B cell (primary cell): ENCODE data around the gene EPN2. TPM values are rescaled to one million over a fixed set of nuclear protein-coding genes. Genes with fewer than 3 reads are reported as not detected.

Experiments used
- ATAC-seq: fragments of 200-7000 bp; cut with Tn5 transposase; one replicate; pipeline ENCODE4 v1.10.0; 2021; ENCODE audit warnings: low read depth, mild to moderate bottlenecking, moderate number of reproducible peaks, moderate library complexity
- CTCF ChIA-PET: fragments of 350-600 bp; sonication (Branson Sonifier 250); formaldehyde crosslinking; loops from one replicate; lab custom pipeline; 2021; ENCODE audit warnings: antibody characterized with exemption, inconsistent platforms; lab: Charles Lee
- POLR2A ChIA-PET: fragments of 350-600 bp; sonication (Branson Sonifier 250); formaldehyde crosslinking; loops from one replicate; lab custom pipeline; 2021; ENCODE audit warnings: antibody characterized with exemption; lab: Charles Lee
- DNase-seq: peaks from one replicate; pipeline ENCODE4 v3.0.0; 2013
- H2AFZ ChIP-seq: 2 replicates; pipeline ENCODE4 v1.6.1; 2012; ENCODE audit warnings: mild to moderate bottlenecking, low read depth, low read length; ENCODE audit not compliant: insufficient read depth, poor library complexity, severe bottlenecking
- H3K27ac ChIP-seq, 2 donors: 1 replicate in 1 of 2; 2 replicates in 1 of 2; pipeline ENCODE4 v1.5.1; 2012 to 2013; ENCODE audit warnings: low read length in 2 of 2, mild to moderate bottlenecking in 2 of 2, moderate library complexity in 1 of 2
- H3K27me3 ChIP-seq, 4 experiments: fragments of 200-600 bp in 1 of 4; sonication (generic) in 1 of 4; replicated peaks in 1 of 4; 1 replicate in 2 of 4; 2 replicates in 2 of 4; pipeline versions ENCODE4 v1.6.1 to v1.7.0; 2013 to 2016; ENCODE audit warnings: low read length in 3 of 4, mild to moderate bottlenecking in 2 of 4, mixed read lengths in 1 of 4, moderate library complexity in 1 of 4; ENCODE audit not compliant: insufficient read depth in 4 of 4, control insufficient read depth in 3 of 4; ENCODE audit errors: control extremely low read depth in 1 of 4
- H3K36me3 ChIP-seq, 2 experiments: replicated peaks in 1 of 2; 1 replicate in 1 of 2; 2 replicates in 1 of 2; pipeline versions ENCODE4 v1.6.1 to v1.7.1; 2013; ENCODE audit warnings: low read length in 1 of 2; ENCODE audit not compliant: insufficient read depth in 2 of 2, control insufficient read depth in 1 of 2; ENCODE audit errors: control extremely low read depth in 1 of 2, extremely low read depth in 1 of 2
- H3K4me1 ChIP-seq, 2 donors: fragments of 200-600 bp in 1 of 2; sonication (generic) in 1 of 2; 1 replicate in 1 of 2; 2 replicates in 1 of 2; pipeline versions ENCODE4 v1.5.1 to v1.6.1; 2013 to 2017; ENCODE audit warnings: low read length in 2 of 2; ENCODE audit not compliant: control insufficient read depth in 2 of 2, insufficient read depth in 2 of 2
- H3K4me2 ChIP-seq: replicated peaks from 2 replicates; pipeline ENCODE3; 2012; ENCODE audit warnings: mild to moderate bottlenecking, low read depth, low read length; ENCODE audit not compliant: poor library complexity, severe bottlenecking
- H3K4me3 ChIP-seq, 5 experiments: fragments of 200-600 bp in 1 of 5; sonication (generic) in 1 of 5; 1 replicate in 3 of 5; 2 replicates in 2 of 5; pipeline versions ENCODE4 v1.5.1 to v1.7.0; 2011 to 2016; ENCODE audit warnings: low read length in 4 of 5, mild to moderate bottlenecking in 4 of 5, low read depth in 2 of 5, control low read depth in 1 of 5, moderate library complexity in 1 of 5; ENCODE audit not compliant: insufficient read depth in 1 of 5; ENCODE audit errors: control extremely low read depth in 1 of 5, extremely low read depth in 1 of 5
- H3K79me2 ChIP-seq: fragments of 200-600 bp; sonication (generic); one replicate; pipeline ENCODE4 v1.6.0; 2016; ENCODE audit warnings: low read length; ENCODE audit not compliant: control insufficient read depth, insufficient read depth
- H3K9ac ChIP-seq: fragments of 200-600 bp; sonication (generic); 2 replicates; pipeline ENCODE4 v1.6.1; 2017; ENCODE audit warnings: mild to moderate bottlenecking, low read length, moderate library complexity
- H3K9me3 ChIP-seq, 3 donors: one replicate each; pipeline versions ENCODE4 v1.6.1 to v1.7.1; 2013; ENCODE audit warnings: low read length in 2 of 3; ENCODE audit not compliant: control insufficient read depth in 2 of 3, insufficient read depth in 1 of 3; ENCODE audit errors: control extremely low read depth in 1 of 3
- H4K20me1 ChIP-seq: 2 replicates; pipeline ENCODE4 v1.6.0; 2012; ENCODE audit warnings: mild to moderate bottlenecking, low read length; ENCODE audit not compliant: insufficient read depth, control insufficient read depth, poor library complexity, severe bottlenecking
- H3K27ac Mint-ChIP-seq: one replicate; pipeline ENCODE4 v1.8.0; 2021; ENCODE audit warnings: mixed read lengths
- H3K27me3 Mint-ChIP-seq: one replicate; pipeline ENCODE4 v1.8.0; 2021; ENCODE audit warnings: mixed read lengths
- H3K4me1 Mint-ChIP-seq: one replicate; pipeline ENCODE4 v1.8.0; 2021; ENCODE audit warnings: mixed read lengths
- H3K4me3 Mint-ChIP-seq: one replicate; pipeline ENCODE4 v1.8.0; 2021; ENCODE audit warnings: mixed read lengths
- H3K9me3 Mint-ChIP-seq: one replicate; pipeline ENCODE4 v1.8.0; 2022; ENCODE audit warnings: mixed read lengths; ENCODE audit not compliant: insufficient read depth
- EZH2 ChIP-seq: IDR thresholded peaks from 2 replicates; pipeline ENCODE4 v1.6.1; 2012; ENCODE audit warnings: borderline replicate concordance, low read depth, mild to moderate bottlenecking, moderate library complexity, low read length; ENCODE audit not compliant: insufficient read depth, poor library complexity, severe bottlenecking
- WGBS: methylation state at CpG from one replicate; pipeline ENCODE4 v1.1.5; 2013; ENCODE audit warnings: missing lambda C conversion rate; ENCODE audit not compliant: insufficient coverage; 5-methylcytosine and 5-hydroxymethylcytosine counted together
- intact Hi-C: fragments of 100-400 bp; cut with micrococcal nuclease; formaldehyde crosslinking; loops from one replicate; pipeline ENCODE4 v1.10.0; 2022
- polyA plus RNA-seq: library from polyadenylated mRNA; depleted of rRNA; stranded (reverse); fragments of >200 nt; gene quantifications from 2 replicates; pipeline ENCODE4 v1.2.3, GENCODE V29; 2012
- total RNA-seq, 2 donors: library from RNA; stranded (reverse); fragments of 120-200 nt in 1 of 2; gene quantifications; 1 replicate in 1 of 2; 2 replicates in 1 of 2; pipeline versions ENCODE4 v1.2.3 to v1.2.4, GENCODE V29; 2013 to 2022
- TF ChIP-seq, protein P1 (sequence below): fragments of 200-600 bp; IDR thresholded peaks from one replicate; pipeline ENCODE4 v1.8.0; 2022; ENCODE audit warnings: antibody characterized with exemption, mild to moderate bottlenecking

EPN2 gene
- total and polyA plus RNA-seq, 2 donors (not counting 1 experiment from before 2014, with no cell fraction given), result 15.7 to 35.6 TPM

- Mint-ChIP-seq H3K4me3 (no peak overlapping the region), H3K4me1 (peaks cover 7% of the 10 kb centered on the region), H3K27ac (no peak overlapping the region), H3K27me3 (peaks cover 7% of the 10 kb centered on the region), H3K9me3 (no peaks in the 10 kb centered on the region)
- H3K27me3 ChIP-seq, result peaks cover 0 to 14% (median 0%) of the 10 kb centered on the region in 4 experiments
- H2AFZ ChIP-seq, result no peak overlapping the region
- no peaks in the 10 kb centered on the region for H4K20me1 ChIP-seq
- no peak overlapping the region for H3K4me3 ChIP-seq
- peaks cover 0 to 4% of the 10 kb centered on the region in 2 donors for H3K4me1 ChIP-seq
- H3K9me3 ChIP-seq, result peaks cover 0 to 5% (median 0%) of the 10 kb centered on the region in 3 donors
- peaks cover 0 to 3% of the 10 kb centered on the region in 2 experiments for H3K36me3 ChIP-seq
- intact Hi-C loops, result no loop called here
- ATAC-seq, result no peak
- WGBS, result 83% methylated on average over 5 of the region's 6 CpGs
- no peak for TF ChIP-seq EZH2
- TF ChIP-seq, protein P1, sequence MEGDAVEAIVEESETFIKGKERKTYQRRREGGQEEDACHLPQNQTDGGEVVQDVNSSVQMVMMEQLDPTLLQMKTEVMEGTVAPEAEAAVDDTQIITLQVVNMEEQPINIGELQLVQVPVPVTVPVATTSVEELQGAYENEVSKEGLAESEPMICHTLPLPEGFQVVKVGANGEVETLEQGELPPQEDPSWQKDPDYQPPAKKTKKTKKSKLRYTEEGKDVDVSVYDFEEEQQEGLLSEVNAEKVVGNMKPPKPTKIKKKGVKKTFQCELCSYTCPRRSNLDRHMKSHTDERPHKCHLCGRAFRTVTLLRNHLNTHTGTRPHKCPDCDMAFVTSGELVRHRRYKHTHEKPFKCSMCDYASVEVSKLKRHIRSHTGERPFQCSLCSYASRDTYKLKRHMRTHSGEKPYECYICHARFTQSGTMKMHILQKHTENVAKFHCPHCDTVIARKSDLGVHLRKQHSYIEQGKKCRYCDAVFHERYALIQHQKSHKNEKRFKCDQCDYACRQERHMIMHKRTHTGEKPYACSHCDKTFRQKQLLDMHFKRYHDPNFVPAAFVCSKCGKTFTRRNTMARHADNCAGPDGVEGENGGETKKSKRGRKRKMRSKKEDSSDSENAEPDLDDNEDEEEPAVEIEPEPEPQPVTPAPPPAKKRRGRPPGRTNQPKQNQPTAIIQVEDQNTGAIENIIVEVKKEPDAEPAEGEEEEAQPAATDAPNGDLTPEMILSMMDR, result no peak
- DNase-seq, result no peak
- H3K27ac ChIP-seq, result no peak overlapping the region
- no peak overlapping the region for H3K4me2 ChIP-seq
- no peaks in the 10 kb centered on the region for H3K79me2 ChIP-seq
- H3K9ac ChIP-seq, result no peak overlapping the region
- POLR2A ChIA-PET, result no interaction called here
- CTCF ChIA-PET, result interaction anchor here (1.4 to 3.4 kb wide), 3 partner anchors 20 to 448 kb away, joined by 3 to 23 read pairs (median 4); no protein-coding TSS in a partner anchor
Measured at GRCh38 chr17:19318611-19319010, 81.4 kb downstream of the EPN2 start.

DNA sequence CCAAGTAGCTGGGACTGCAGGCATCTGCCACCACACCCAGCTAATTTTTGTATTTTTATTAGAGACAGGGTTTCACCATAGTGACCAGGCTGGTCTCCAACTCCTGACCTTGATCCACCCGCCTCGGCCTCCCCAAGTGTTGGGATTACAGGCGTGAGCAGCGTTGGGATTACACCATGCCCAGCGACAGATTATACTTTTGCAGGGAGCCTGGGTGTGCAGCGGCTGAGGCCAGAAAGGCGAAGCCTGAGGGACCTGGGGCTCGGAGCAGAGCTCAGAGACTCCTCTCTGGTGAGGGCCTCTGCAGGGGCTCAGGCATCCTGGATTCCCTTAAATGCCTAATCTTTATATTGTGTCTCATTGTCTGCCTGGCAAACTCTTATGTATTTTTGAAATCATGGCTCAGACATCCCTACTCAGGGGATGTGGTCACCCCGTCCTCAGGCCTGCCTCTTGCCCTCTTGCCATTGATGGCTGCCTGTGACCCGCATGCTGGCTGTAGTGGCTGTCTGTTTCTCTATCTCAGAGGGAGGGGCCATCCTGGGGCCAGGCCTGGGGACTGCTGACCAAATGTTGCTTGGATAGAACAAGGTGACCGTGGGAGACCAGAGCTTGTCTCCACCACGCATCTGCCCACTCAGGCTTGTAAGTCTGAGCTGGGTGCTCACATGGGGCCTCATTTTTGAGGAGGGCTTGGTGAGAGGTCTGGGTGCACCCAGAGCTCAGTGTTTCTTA lies 82.8 kb downstream of the EPN2 start:
- Histone ChIP-seq H3K9ac (no peak overlapping the region), H3K9me3 (peaks cover 0 to 5% (median under 1%) of the 10 kb centered on the region in 3 donors), H3K4me1 (peaks cover 0 to 4% of the 10 kb centered on the region in 2 donors), H3K27ac (no peak overlapping the region), H2AFZ (no peak overlapping the region), H3K27me3 (peaks cover 0 to 14% (median 0%) of the 10 kb centered on the region in 4 experiments), H3K4me2 (no peak overlapping the region), H3K4me3 (no peak overlapping the region), H3K36me3 (peaks cover 0 to 3% of the 10 kb centered on the region in 2 experiments), H4K20me1 (no peaks in the 10 kb centered on the region), H3K79me2 (no peaks in the 10 kb centered on the region)
- DNase-seq (no peak), ATAC-seq (no peak)
- intact Hi-C loops, result no loop called here
- 97% methylated on average over 12 of the region's 12 CpGs for WGBS
- H3K4me3 Mint-ChIP-seq, result no peak overlapping the region
- H3K9me3 Mint-ChIP-seq, result no peaks in the 10 kb centered on the region
- CTCF ChIA-PET, result interaction anchor here (0.6 to 3.8 kb wide), 4 partner anchors 13 to 127 kb away, joined by 3 to 16 read pairs (median 4); no protein-coding TSS in a partner anchor
- no peak for TF ChIP-seq EZH2
- TF ChIP-seq, protein P1, result no peak
- H3K4me1 Mint-ChIP-seq, result peaks cover 7% of the 10 kb centered on the region
- POLR2A ChIA-PET, result no interaction called here
- peaks cover 10% of the 10 kb centered on the region for H3K27me3 Mint-ChIP-seq
- no peak overlapping the region for H3K27ac Mint-ChIP-seq
